ENCODE measurements around the gene SLC25A33. TPM values are rescaled to one million over a fixed set of nuclear protein-coding genes. Genes with fewer than 3 reads are reported as not detected.
A peak's percentile ranks its signal among the peaks of the same experiment; 100 is the strongest.
"Not testable (repeated sequence)": the region's sequence is repeated elsewhere in the genome, so short reads cannot be mapped to it uniquely, and the experiment has no call there.

SLC25A33 gene
- polyA plus RNA-seq, 3 donors from 2014 or later = 6.4 to 7.4 (median 7.0) TPM

- Mint-ChIP-seq H3K9me3 (no peaks in the 10 kb centered on the region), H3K36me3 (peaks cover 10 to 26% (median 12%) of the 10 kb centered on the region in 3 donors), H3K27me3 (ENCODE audit: low read depth in 3 of 3) (peaks cover 0 to 3% (median 0%) of the 10 kb centered on the region in 3 donors), H3K27ac (no peak overlapping the region), H3K4me1 (peaks cover 3 to 5% of the 10 kb centered on the region in 2 donors), H3K4me3 (no peak overlapping the region)
- DNase-seq = no peak
Observed at GRCh38 chr1:9553736-9554144, 14.5 kb downstream of the SLC25A33 start.

GRCh38 chr1:9555942-9556341 lies 16.7 kb downstream of the SLC25A33 start:
- Mint-ChIP-seq H3K27ac (no peak overlapping the region), H3K4me1 (peaks cover 3 to 7% of the 10 kb centered on the region in 2 donors), H3K27me3 (ENCODE audit: low read depth in 3 of 3) (peaks cover 0 to 5% (median 0%) of the 10 kb centered on the region in 3 donors), H3K36me3 (peaks cover 10 to 30% (median 12%) of the 10 kb centered on the region in 3 donors), H3K4me3 (no peak overlapping the region), H3K9me3 (no peaks in the 10 kb centered on the region)
- no peak for DNase-seq

GRCh38 chr1:9557624-9558023 lies 18.4 kb downstream of the SLC25A33 start:
- Mint-ChIP-seq H3K4me1 (peaks cover 0 to 7% of the 10 kb centered on the region in 2 donors), H3K4me3 (no peak overlapping the region), H3K9me3 (no peaks in the 10 kb centered on the region), H3K36me3 (peaks cover 10 to 30% (median 12%) of the 10 kb centered on the region in 3 donors), H3K27ac (no peak overlapping the region), H3K27me3 (ENCODE audit: low read depth in 3 of 3) (peaks cover 0 to 5% (median 0%) of the 10 kb centered on the region in 3 donors)
- no peak for DNase-seq

GRCh38 chr1:9558271-9558945 lies 19.1 kb downstream of the SLC25A33 start:
- Mint-ChIP-seq H3K27me3 (ENCODE audit: low read depth in 3 of 3) (peaks cover 0 to 5% (median 0%) of the 10 kb centered on the region in 3 donors), H3K9me3 (no peaks in the 10 kb centered on the region), H3K27ac (no peak overlapping the region), H3K4me1 (peaks cover 0 to 7% of the 10 kb centered on the region in 2 donors), H3K4me3 (no peak overlapping the region), H3K36me3 (peaks cover 10 to 30% (median 12%) of the 10 kb centered on the region in 3 donors)
- DNase-seq = no peak

GRCh38 chr1:9558946-9559545 lies 19.8 kb downstream of the SLC25A33 start:
- Mint-ChIP-seq H3K4me3 (no peak overlapping the region), H3K36me3 (peaks cover 10 to 30% (median 12%) of the 10 kb centered on the region in 3 donors), H3K4me1 (peaks cover 0 to 7% of the 10 kb centered on the region in 2 donors), H3K27me3 (ENCODE audit: low read depth in 3 of 3) (peaks cover 0 to 3% (median 0%) of the 10 kb centered on the region in 3 donors), H3K27ac (no peak overlapping the region), H3K9me3 (no peaks in the 10 kb centered on the region)
- DNase-seq = no peak

- no peak overlapping the region for H3K27ac Mint-ChIP-seq
- DNase-seq = no peak
- peaks cover 0 to 3% (median 0%) of the 10 kb centered on the region in 3 donors for H3K27me3 Mint-ChIP-seq (ENCODE audit: low read depth in 3 of 3)
- no peaks in the 10 kb centered on the region for H3K9me3 Mint-ChIP-seq
- peaks cover 0 to 7% of the 10 kb centered on the region in 2 donors for H3K4me1 Mint-ChIP-seq
- H3K4me3 Mint-ChIP-seq = no peak overlapping the region
- peaks cover 10 to 33% (median 12%) of the 10 kb centered on the region in 3 donors for H3K36me3 Mint-ChIP-seq
Observed at GRCh38 chr1:9559673-9560072, 20.4 kb downstream of the SLC25A33 start.

GRCh38 chr1:9560090-9560489 lies 20.8 kb downstream of the SLC25A33 start:
- peaks cover 10 to 32% (median 12%) of the 10 kb centered on the region in 3 donors for H3K36me3 Mint-ChIP-seq
- H3K4me3 Mint-ChIP-seq; H3K9me3 Mint-ChIP-seq; H3K4me1 Mint-ChIP-seq; H3K27ac Mint-ChIP-seq; H3K27me3 Mint-ChIP-seq (ENCODE audit: low read depth in 3 of 3); DNase-seq: not testable (repeated sequence)

- no peak for DNase-seq
- Mint-ChIP-seq H3K4me3 (no peak overlapping the region), H3K27me3 (ENCODE audit: low read depth in 3 of 3) (peaks cover 0 to 3% (median 3%) of the 10 kb centered on the region in 3 donors), H3K27ac (no peak overlapping the region), H3K36me3 (peaks cover 0 to 20% (median 3%) of the 10 kb centered on the region in 3 donors), H3K9me3 (no peaks in the 10 kb centered on the region), H3K4me1 (peaks cover 0 to 7% of the 10 kb centered on the region in 2 donors)
Observed at GRCh38 chr1:9561429-9561828, 22.2 kb downstream of the SLC25A33 start.

GRCh38 chr1:9569267-9569666 lies 30.0 kb downstream of the SLC25A33 start:
- Mint-ChIP-seq H3K9me3 (no peaks in the 10 kb centered on the region), H3K4me1 (no peaks in the 10 kb centered on the region), H3K27me3 (ENCODE audit: low read depth in 3 of 3) (peaks cover 0 to 5% (median 0%) of the 10 kb centered on the region in 3 donors), H3K4me3 (no peak overlapping the region), H3K36me3 (peaks cover 0 to 14% (median 0%) of the 10 kb centered on the region in 3 donors), H3K27ac (no peak overlapping the region)
- DNase-seq = no peak

GRCh38 chr1:9570886-9571529 lies 31.7 kb downstream of the SLC25A33 start:
- H3K36me3 Mint-ChIP-seq = peaks cover 0 to 17% (median 0%) of the 10 kb centered on the region in 3 donors
- H3K4me3 Mint-ChIP-seq; H3K4me1 Mint-ChIP-seq; H3K27ac Mint-ChIP-seq; H3K27me3 Mint-ChIP-seq (ENCODE audit: low read depth in 3 of 3); H3K9me3 Mint-ChIP-seq; DNase-seq: not testable (repeated sequence)

- Mint-ChIP-seq H3K36me3 (peaks cover 4 to 23% (median 4%) of the 10 kb centered on the region in 3 donors), H3K27me3 (ENCODE audit: low read depth in 3 of 3) (no peaks in the 10 kb centered on the region), H3K4me3 (no peak overlapping the region), H3K27ac (no peak overlapping the region), H3K4me1 (no peaks in the 10 kb centered on the region), H3K9me3 (no peaks in the 10 kb centered on the region)
- peak in 1 of 3 donors; percentile 12 for DNase-seq
Observed at GRCh38 chr1:9573723-9574122, 34.5 kb downstream of the SLC25A33 start.

- H3K27me3 Mint-ChIP-seq (ENCODE audit: low read depth in 3 of 3) = no peaks in the 10 kb centered on the region
- H3K36me3 Mint-ChIP-seq = peaks cover 4 to 17% (median 4%) of the 10 kb centered on the region in 3 donors
- no peaks in the 10 kb centered on the region for H3K4me1 Mint-ChIP-seq
- H3K27ac Mint-ChIP-seq = no peak overlapping the region
- no peaks in the 10 kb centered on the region for H3K9me3 Mint-ChIP-seq
- DNase-seq = no peak
- H3K4me3 Mint-ChIP-seq = no peak overlapping the region
Observed at GRCh38 chr1:9575486-9575885, 36.2 kb downstream of the SLC25A33 start.

GRCh38 chr1:9576903-9577302 lies 37.6 kb downstream of the SLC25A33 start:
- H3K9me3 Mint-ChIP-seq = no peaks in the 10 kb centered on the region
- no peak for DNase-seq
- H3K4me1 Mint-ChIP-seq = no peaks in the 10 kb centered on the region
- H3K27me3 Mint-ChIP-seq (ENCODE audit: low read depth in 3 of 3) = no peaks in the 10 kb centered on the region
- peak overlapping the region in 1 of 6 donors; percentile 47 for H3K27ac Mint-ChIP-seq
- no peak overlapping the region for H3K4me3 Mint-ChIP-seq
- H3K36me3 Mint-ChIP-seq = peaks cover 4 to 14% (median 4%) of the 10 kb centered on the region in 3 donors

- Mint-ChIP-seq H3K27ac (no peak overlapping the region), H3K4me1 (no peaks in the 10 kb centered on the region), H3K27me3 (ENCODE audit: low read depth in 3 of 3) (peaks cover 0 to 3% (median 0%) of the 10 kb centered on the region in 3 donors), H3K9me3 (no peaks in the 10 kb centered on the region), H3K36me3 (peaks cover 4 to 12% (median 4%) of the 10 kb centered on the region in 3 donors), H3K4me3 (no peak overlapping the region)
- DNase-seq = no peak
Observed at GRCh38 chr1:9577423-9577822, 38.2 kb downstream of the SLC25A33 start.
